ENCODE measurements around the gene PGLYRP3.
A peak's percentile ranks its signal among the peaks of the same experiment; 100 is the strongest.

PGLYRP3 gene

GRCh38 chr1:153259387-153259786, 53.4 kb downstream of the PGLYRP3 start, which contains the start of gene LORICRIN:
Gene LORICRIN (plus strand): TSS chr1:153259687. CDS start chr1:153260950, 1,263 bp downstream.
- DNase-seq = no peak

- DNase-seq = no peak
Observed at GRCh38 chr1:153253693-153254092, 59.1 kb downstream of the PGLYRP3 start.

GRCh38 chr1:153253076-153253475, 59.7 kb downstream of the PGLYRP3 start:
- no peak for DNase-seq

- DNase-seq = peak; percentile 22
Observed at GRCh38 chr1:153251988-153252387, 60.8 kb downstream of the PGLYRP3 start.

GRCh38 chr1:153251562-153251961, 61.2 kb downstream of the PGLYRP3 start:
- peak; percentile 57 for DNase-seq

GRCh38 chr1:153251087-153251486, 61.7 kb downstream of the PGLYRP3 start:
- DNase-seq = peak; percentile 63

GRCh38 chr1:153250166-153250565, 62.6 kb downstream of the PGLYRP3 start:
- no peak for DNase-seq

- no peak for DNase-seq
Observed at GRCh38 chr1:153248176-153248879, 64.4 kb downstream of the PGLYRP3 start.
